Measurements from ENCODE around the gene MAN2C1. TPM values are rescaled to one million over a fixed set of nuclear protein-coding genes. Genes with fewer than 3 reads are reported as not detected.

MAN2C1 gene
- total RNA-seq = 52.0 and 87.0 TPM in 2 replicates

DNA sequence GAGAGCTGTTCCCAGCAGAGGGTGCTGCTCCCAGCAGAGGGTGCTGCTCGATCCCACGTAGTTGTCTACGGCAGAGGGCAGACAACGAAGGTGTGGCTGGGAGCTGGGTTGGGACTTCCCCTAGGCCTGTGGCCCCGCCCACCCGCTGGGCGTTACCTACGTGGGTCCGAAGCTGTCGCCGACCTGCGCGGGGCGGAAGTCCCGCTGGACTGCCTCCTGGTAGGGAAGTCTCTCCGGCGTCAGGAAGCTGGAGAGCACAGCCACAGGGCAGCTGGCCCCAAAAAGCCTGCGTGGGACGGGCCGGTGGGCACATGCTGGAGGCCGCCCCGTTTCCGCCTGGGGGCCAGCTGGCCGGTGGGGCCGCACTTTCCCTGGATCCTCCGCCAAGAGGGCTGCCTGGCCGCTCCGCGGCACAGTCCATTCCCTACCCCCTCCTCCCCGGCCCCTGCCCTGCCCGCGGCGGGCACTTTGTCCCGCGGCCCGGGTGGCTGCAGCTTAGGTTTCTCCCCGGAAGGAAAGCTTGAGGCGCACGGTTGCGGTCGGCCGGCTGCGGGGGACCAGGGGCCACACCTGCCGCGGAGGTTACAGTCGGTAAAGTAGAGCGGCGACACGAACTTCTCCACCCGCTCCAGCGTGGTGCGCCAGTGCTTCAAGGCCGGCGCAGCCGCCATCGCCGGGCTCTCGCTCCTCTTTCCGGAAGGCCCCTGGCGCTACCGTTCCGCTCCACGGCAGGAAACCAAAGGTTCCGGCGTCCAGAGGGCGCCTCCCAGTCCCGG is at the start of gene MAN2C1:
Gene MAN2C1 (minus strand): TSS at position 695 of the 776 bp plus-strand sequence. CDS start 24 bp downstream, at position 671.

DNA sequence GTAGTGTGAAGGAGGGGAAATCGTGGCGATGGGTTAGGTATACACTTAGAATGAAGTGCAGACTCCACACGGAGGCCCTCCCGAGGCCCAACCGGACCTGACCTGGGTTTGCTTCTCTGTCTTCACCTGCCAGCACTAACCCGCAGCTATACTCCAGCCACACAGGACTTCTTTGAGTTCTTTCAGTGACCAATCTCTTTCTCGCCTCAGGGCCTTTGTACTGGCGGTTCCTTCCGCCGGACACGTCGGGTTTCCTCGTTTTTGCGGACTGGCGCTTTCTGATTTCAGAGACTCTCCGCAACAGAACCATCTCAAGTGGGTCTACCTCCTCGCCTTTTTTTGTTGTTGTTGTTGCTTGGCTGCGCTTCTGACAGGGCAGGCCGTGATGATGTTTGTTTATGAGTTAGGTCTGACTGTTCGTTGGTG is 21.6 kb downstream of the MAN2C1 start, which contains the start of gene NEIL1:
Gene NEIL1 (plus strand): TSS at position 244 of the 426 bp plus-strand sequence. CDS start 1,867 bp downstream, outside the sequence.

DNA sequence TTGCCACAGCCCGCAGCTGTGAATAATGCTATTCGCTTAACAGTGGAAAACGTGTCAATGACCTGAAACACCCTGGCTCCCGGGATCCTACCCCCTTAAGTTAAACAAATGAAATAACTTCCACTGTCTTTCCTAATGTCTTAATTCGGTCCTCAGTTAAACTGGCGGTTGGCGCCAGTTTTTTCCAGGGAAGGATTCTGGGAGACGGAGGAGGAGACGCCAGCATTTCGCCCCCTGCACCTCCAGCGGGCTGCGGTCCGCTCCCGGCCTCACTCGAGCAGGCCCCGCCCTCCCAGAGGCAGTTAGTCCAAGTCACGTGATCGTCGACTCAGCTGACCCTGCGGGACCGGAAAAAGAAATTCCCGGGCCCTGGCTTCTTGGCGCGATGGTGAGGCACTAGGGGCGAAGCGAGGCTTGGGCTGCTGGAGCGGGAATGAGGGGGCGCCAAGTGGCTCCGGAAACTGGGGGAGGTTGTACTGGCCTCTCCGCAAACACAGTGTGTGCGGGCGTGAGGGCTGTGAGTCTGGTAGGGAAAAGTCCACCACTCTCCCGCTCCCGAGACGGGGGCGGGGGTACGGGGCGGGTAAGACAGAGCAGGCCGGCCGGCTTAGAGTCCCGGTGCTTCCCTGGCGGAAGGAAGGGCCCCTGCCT is 32.6 kb downstream of the MAN2C1 start, which contains the start of gene COMMD4:
Gene COMMD4 (plus strand): TSS at position 359 of the 651 bp plus-strand sequence. CDS start 27 bp downstream, at position 386.

Other genes starting within 250 kb of the MAN2C1 start
- gene C15orf39, start 166.7 kb downstream of the MAN2C1 start, total RNA-seq = 12.6 and 19.0 TPM in 2 replicates
- gene GOLGA6C, start 110.3 kb downstream of the MAN2C1 start, total RNA-seq = not detected in 2 replicates
- not detected in 2 replicates for gene GOLGA6D, start 85.8 kb downstream of the MAN2C1 start, total RNA-seq
- 68.0 and 86.5 TPM in 2 replicates for gene COMMD4, start 32.5 kb downstream of the MAN2C1 start, total RNA-seq
- gene NEIL1, start 21.6 kb downstream of the MAN2C1 start, total RNA-seq = 4.0 and 4.4 TPM in 2 replicates
- gene SIN3A, start 83.1 kb upstream of the MAN2C1 start, total RNA-seq = 22.4 and 27.6 TPM in 2 replicates
- gene PTPN9, start 210.7 kb upstream of the MAN2C1 start, total RNA-seq = 22.2 and 24.0 TPM in 2 replicates

Data from cardiac atrium fibroblast (primary cell).